GM21360 (cell line): ENCODE data around the gene ACY1.

Experiments
- ATAC-seq: cut with Tn5 transposase; IDR thresholded peaks from one replicate; pipeline ENCODE4 v1.9.1; 2021; ENCODE audit warnings: mild to moderate bottlenecking, moderate library complexity; ENCODE audit not compliant: unreplicated experiment

The ACY1 gene

GRCh38 chr3:51982838-51983577, at the start of gene ACY1:
Gene ACY1, plus strand, starts transcription at chr3:51983535. Its CDS starts 530 bp downstream, at chr3:51984065.
- peak; percentile 61 for ATAC-seq

GRCh38 chr3:51934139-51934850, 49.0 kb upstream of the ACY1 start:
- ATAC-seq: no peak

- ATAC-seq: no peak
Observed at GRCh38 chr3:51934991-51935885, 48.1 kb upstream of the ACY1 start.

GRCh38 chr3:51935886-51936755, 47.2 kb upstream of the ACY1 start:
- no peak for ATAC-seq

- no peak for ATAC-seq
Observed at GRCh38 chr3:51937014-51937413, 46.3 kb upstream of the ACY1 start.

- no peak for ATAC-seq
Observed at GRCh38 chr3:51937611-51938450, 45.5 kb upstream of the ACY1 start.

- ATAC-seq: no peak
Observed at GRCh38 chr3:51938780-51939425, 44.4 kb upstream of the ACY1 start.

GRCh38 chr3:51940648-51941462, 42.5 kb upstream of the ACY1 start:
- ATAC-seq: no peak

GRCh38 chr3:51941463-51941797, 41.9 kb upstream of the ACY1 start:
- ATAC-seq: no peak

GRCh38 chr3:51941798-51942602, 41.3 kb upstream of the ACY1 start, which contains the start of the genes PARP3 and RRP9:
Gene PARP3, plus strand, starts transcription at chr3:51942363. Its CDS starts 993 bp downstream, at chr3:51943356.
Gene RRP9, minus strand, starts transcription at chr3:51941904. Its CDS starts 37 bp downstream, at chr3:51941867.
- peak; percentile 88 for ATAC-seq

- peak; percentile 28 for ATAC-seq
Observed at GRCh38 chr3:51942603-51943450, 40.5 kb upstream of the ACY1 start.

- ATAC-seq: no peak
Observed at GRCh38 chr3:51943451-51944391, 39.6 kb upstream of the ACY1 start.

- ATAC-seq: no peak
Observed at GRCh38 chr3:51944451-51945021, 38.8 kb upstream of the ACY1 start.

- ATAC-seq: no peak
Observed at GRCh38 chr3:51945031-51945840, 38.1 kb upstream of the ACY1 start.
